Left lung (tissue), 10 donors: ENCODE data around the gene ZNF804B. TPM values are rescaled to one million over a fixed set of nuclear protein-coding genes. Genes with fewer than 3 reads are reported as not detected.
A peak's percentile ranks its signal among the peaks of the same experiment; 100 is the strongest.

Source experiments
- ATAC-seq: fragments of 200-7000 bp; cut with Tn5 transposase; one replicate; pipeline ENCODE4 v1.9.1; 2020; ENCODE audit warnings: moderate library complexity
- DNase-seq, 4 donors: peaks; one replicate each; pipeline ENCODE4 v3.0.0-alpha.2; 2013 to 2020
- H3K27ac ChIP-seq, 2 donors: fragments of 200-600 bp; sonication (generic) in 1 of 2; one replicate each; pipeline versions ENCODE4 v1.5.0 to v1.8.0; 2020 to 2021
- H3K27me3 ChIP-seq, 2 donors: fragments of 200-600 bp; sonication (generic) in 1 of 2; one replicate each; pipeline versions ENCODE4 v1.5.0 to v1.8.0; 2020 to 2021
- H3K36me3 ChIP-seq, 2 donors: fragments of 200-600 bp; sonication (generic) in 1 of 2; one replicate each; pipeline versions ENCODE4 v1.5.0 to v1.8.0; 2020 to 2021
- H3K4me1 ChIP-seq, 2 donors: fragments of 200-600 bp; one replicate each; pipeline ENCODE4 v1.8.0; 2021
- H3K4me3 ChIP-seq, 2 donors: fragments of 200-600 bp; sonication (generic) in 1 of 2; one replicate each; pipeline versions ENCODE4 v1.5.0 to v1.8.0; 2020 to 2021; ENCODE audit warnings: mild to moderate bottlenecking in 1 of 2
- H3K9me3 ChIP-seq, 2 donors: fragments of 200-600 bp; sonication (generic) in 1 of 2; one replicate each; pipeline versions ENCODE4 v1.5.0 to v1.8.0; 2020 to 2021
- intact Hi-C, 2 donors: fragments of 100-400 bp; cut with DNase I; formaldehyde crosslinking; loops; one replicate each; pipeline versions ENCODE4 v1.11.2 to v1.14.2; 2022
- polyA plus RNA-seq, 6 donors: library from polyadenylated mRNA; unstranded; fragments of 120-200 nt; gene quantifications; one replicate each; pipeline ENCODE4 v1.2.1, GENCODE V29; 2013; ENCODE audit not compliant: insufficient read length in 6 of 6
- total RNA-seq, 2 donors: library from RNA; stranded (reverse); fragmentation: NEBNext Ultra II Directional; extraction: Animal tissue kit (Norgen Biotek cat#: 25700); gene quantifications; one replicate each; pipeline ENCODE4 v1.2.1, GENCODE V29; 2021
- TF ChIP-seq, protein P1 (sequence below), 2 donors: fragments of 200-600 bp; sonication (generic) in 1 of 2; IDR thresholded peaks; one replicate each; pipeline versions ENCODE4 v1.5.0 to v1.8.0; 2021; ENCODE audit warnings: antibody characterized with exemption in 2 of 2
- donor health status: DM: no; HTN: yes; CAD: no.
- donor health status: DM: no; HTN: no; CAD: no.

The ZNF804B gene
- total and polyA plus RNA-seq, 8 donors, result 0.05 to 0.14 (median 0.09) TPM; not detected in 3

DNA sequence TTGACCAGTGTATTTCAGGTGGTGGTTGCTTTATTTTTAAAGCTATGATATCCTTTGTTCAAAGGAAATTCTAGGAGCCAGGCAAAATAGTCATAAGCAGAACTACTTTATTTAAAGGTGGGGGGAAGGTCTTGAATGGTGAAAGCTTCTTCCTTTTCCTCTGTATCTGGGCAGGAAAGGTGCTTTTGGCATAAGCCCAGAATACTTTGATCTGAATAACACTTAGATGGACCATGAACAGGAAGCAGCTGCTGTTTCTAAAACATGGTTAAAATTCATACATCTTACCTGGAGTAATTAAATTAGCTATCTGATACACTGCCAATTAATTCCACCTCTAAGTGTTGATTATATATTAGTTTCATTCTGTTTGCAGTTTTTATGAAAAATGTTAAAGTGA is 13.3 kb downstream of the ZNF804B start:
- DNase-seq (no peak), ATAC-seq (no peak)
- intact Hi-C loops, result no loop called here

DNA sequence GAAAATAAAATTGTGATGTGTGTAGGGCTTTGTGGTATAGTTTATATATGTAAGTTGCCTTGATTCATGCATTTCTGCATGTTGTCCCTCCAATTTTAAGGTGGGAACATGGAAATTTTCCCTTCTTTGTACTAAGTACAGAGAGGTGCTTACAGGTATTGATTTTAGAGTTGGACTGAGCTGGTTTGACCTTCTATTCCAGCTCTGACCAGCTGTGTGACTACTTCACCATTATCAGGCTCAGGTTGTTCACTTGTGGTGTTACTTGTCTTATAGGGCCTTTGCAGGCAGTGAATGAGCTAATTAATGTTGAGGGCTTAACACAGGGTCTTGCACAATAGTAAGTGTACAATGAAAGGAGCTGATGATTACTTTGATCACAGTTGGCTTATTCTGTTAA is 16.3 kb downstream of the ZNF804B start:
- TF ChIP-seq, protein P1, sequence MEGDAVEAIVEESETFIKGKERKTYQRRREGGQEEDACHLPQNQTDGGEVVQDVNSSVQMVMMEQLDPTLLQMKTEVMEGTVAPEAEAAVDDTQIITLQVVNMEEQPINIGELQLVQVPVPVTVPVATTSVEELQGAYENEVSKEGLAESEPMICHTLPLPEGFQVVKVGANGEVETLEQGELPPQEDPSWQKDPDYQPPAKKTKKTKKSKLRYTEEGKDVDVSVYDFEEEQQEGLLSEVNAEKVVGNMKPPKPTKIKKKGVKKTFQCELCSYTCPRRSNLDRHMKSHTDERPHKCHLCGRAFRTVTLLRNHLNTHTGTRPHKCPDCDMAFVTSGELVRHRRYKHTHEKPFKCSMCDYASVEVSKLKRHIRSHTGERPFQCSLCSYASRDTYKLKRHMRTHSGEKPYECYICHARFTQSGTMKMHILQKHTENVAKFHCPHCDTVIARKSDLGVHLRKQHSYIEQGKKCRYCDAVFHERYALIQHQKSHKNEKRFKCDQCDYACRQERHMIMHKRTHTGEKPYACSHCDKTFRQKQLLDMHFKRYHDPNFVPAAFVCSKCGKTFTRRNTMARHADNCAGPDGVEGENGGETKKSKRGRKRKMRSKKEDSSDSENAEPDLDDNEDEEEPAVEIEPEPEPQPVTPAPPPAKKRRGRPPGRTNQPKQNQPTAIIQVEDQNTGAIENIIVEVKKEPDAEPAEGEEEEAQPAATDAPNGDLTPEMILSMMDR (IDR thresholded peaks at IDR 0.05), result no peak
- no peak overlapping the region for H3K27ac ChIP-seq
- H3K4me1 ChIP-seq, result no peaks in the 10 kb centered on the region
- no peaks in the 10 kb centered on the region for H3K36me3 ChIP-seq
- DNase-seq (no peak), ATAC-seq (no peak)
- no peaks in the 10 kb centered on the region for H3K9me3 ChIP-seq
- intact Hi-C loops, result no loop called here
- H3K27me3 ChIP-seq, result no peaks in the 10 kb centered on the region
- no peak overlapping the region for H3K4me3 ChIP-seq

More for the DNA sequence above, 13.3 kb downstream of the ZNF804B start:
- no peak overlapping the region for H3K4me3 ChIP-seq
- no peaks in the 10 kb centered on the region for H3K4me1 ChIP-seq
- no peak overlapping the region for H3K27ac ChIP-seq
- H3K9me3 ChIP-seq, result no peaks in the 10 kb centered on the region
- no peaks in the 10 kb centered on the region for H3K36me3 ChIP-seq
- no peaks in the 10 kb centered on the region for H3K27me3 ChIP-seq
- TF ChIP-seq, protein P1 (IDR thresholded peaks at IDR 0.05), result no peak

DNA sequence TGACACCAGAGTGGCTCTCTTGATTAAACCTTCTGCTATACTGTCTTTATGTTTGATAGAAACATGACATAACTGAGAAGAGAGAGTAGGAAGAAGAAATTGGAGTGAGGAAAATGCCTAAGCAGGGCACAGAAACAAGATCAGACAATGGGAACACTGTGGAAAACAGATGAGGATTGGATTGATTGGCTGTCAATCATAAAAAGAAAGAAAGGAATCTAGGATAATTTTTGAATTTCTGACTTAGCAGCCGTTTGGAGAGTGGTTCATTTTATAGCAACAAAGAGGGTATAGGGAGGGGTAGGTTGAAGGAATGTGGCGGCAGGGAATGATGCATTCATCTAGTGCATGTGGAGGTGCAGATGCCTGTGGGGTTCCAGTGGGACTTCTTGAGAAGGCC is 28.3 kb downstream of the ZNF804B start:
- DNase-seq (no peak), ATAC-seq (no peak)
- Histone ChIP-seq H3K9me3 (no peaks in the 10 kb centered on the region), H3K36me3 (no peaks in the 10 kb centered on the region), H3K4me3 (no peak overlapping the region), H3K27ac (no peak overlapping the region), H3K27me3 (no peaks in the 10 kb centered on the region), H3K4me1 (no peaks in the 10 kb centered on the region)
- intact Hi-C loops, result no loop called here
- TF ChIP-seq, protein P1 (IDR thresholded peaks at IDR 0.05), result no peak

DNA sequence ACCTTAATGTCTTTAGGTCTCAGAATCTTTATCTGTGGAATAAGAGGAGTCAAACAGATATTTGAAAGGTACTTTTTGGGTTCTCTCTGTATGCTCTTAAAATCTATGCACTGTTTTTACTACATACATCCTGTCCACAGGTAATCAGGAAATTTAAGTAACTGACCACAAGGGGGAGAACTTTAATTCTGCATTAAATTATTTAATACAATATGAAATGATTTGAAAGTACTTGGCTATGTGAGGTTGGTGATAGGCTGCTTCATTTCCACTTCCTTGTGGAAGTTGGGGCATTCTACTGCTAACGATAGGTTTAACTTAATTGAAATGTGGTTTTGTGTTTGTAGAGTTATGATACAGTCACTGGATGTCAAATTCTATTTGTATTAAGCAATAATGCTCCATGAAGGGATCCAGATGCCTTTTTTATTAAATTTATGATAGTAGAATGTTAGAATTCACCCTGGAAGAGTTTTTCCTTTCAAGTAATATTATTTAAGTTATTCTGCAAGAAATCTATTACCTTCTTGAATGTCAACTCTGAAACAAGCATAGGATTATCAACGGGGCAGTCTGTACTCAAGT is 30.1 kb downstream of the ZNF804B start:
- Histone ChIP-seq H3K9me3 (no peaks in the 10 kb centered on the region), H3K27ac (no peak overlapping the region), H3K4me3 (no peak overlapping the region), H3K36me3 (no peaks in the 10 kb centered on the region), H3K27me3 (no peaks in the 10 kb centered on the region), H3K4me1 (no peaks in the 10 kb centered on the region)
- no peak for DNase-seq
- intact Hi-C loops, result no loop called here
- TF ChIP-seq, protein P1 (IDR thresholded peaks at IDR 0.05), result peak in 1 of 2 donors; percentile 41
- no peak for ATAC-seq

DNA sequence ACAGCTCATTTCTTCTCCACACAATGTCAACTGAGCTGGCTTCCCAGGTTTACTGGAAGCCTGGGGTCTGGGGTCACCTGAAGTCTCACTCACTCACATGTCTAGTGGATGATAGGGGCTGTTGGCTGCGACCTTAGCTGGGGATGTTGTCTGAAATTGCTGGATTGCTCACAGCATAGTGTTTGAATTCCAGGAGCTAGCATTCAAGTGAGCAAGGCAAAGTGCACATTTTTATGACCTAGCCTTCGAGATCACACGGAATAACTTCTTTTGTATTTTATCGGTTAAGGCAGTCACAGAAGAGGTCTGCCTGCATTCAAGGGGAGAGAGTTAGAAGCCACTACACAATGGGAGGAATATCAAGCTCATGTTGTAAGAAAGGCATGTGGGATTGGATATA is 32.4 kb downstream of the ZNF804B start:
- H3K27ac ChIP-seq, result no peak overlapping the region
- TF ChIP-seq, protein P1 (IDR thresholded peaks at IDR 0.05), result no peak
- no peaks in the 10 kb centered on the region for H3K9me3 ChIP-seq
- H3K4me1 ChIP-seq, result no peaks in the 10 kb centered on the region
- H3K36me3 ChIP-seq, result no peaks in the 10 kb centered on the region
- intact Hi-C loops, result no loop called here
- DNase-seq (no peak), ATAC-seq (no peak)
- no peak overlapping the region for H3K4me3 ChIP-seq
- no peaks in the 10 kb centered on the region for H3K27me3 ChIP-seq
